Right kidney (tissue), 9 donors: ENCODE measurements around the gene ELL3.
"Not testable (repeated sequence)": the region's sequence is repeated elsewhere in the genome, so short reads cannot be mapped to it uniquely, and the experiment has no call there.

Experiments used
- DNase-seq: peaks from one replicate; pipeline ENCODE4 v3.0.0-alpha.2; 2016
- long read RNA-seq, 8 donors: transcript quantifications; one replicate each; lab custom pipeline, GENCODE V29; 2026

ELL3 gene
- long read RNA-seq, donor 1 = 0 reads
- long read RNA-seq, donor 2, partial matches to known transcripts = 279 of 774 reads
- long read RNA-seq, donor 2, other reads (novel, unspliced or antisense) = 495 of 774 reads
- long read RNA-seq, donor 3 = 0 reads
- long read RNA-seq, donor 4 = 0 reads
- long read RNA-seq, donor 5 = 0 reads
- long read RNA-seq, donor 6 = 0 reads
- long read RNA-seq, donor 7 = 0 reads
- long read RNA-seq, donor 8 = 0 reads

- DNase-seq = no peak
Measured at GRCh38 chr15:43776718-43777266, at the start of gene ELL3. TSS of gene ELL3 (minus strand) at chr15:43776966. CDS start at chr15:43776901, 65 bp downstream.

- DNase-seq = no peak
Measured at GRCh38 chr15:43826029-43826507, 49.3 kb upstream of the ELL3 start.

GRCh38 chr15:43825305-43825704 lies 48.5 kb upstream of the ELL3 start:
- not testable (repeated sequence) for DNase-seq

GRCh38 chr15:43824302-43825246 lies 47.8 kb upstream of the ELL3 start, which contains the start of gene MFAP1:
TSS of gene MFAP1 (minus strand) at chr15:43824690. CDS start at chr15:43824569, 121 bp downstream.
- DNase-seq = peak; percentile 88

GRCh38 chr15:43821505-43821904 lies 44.7 kb upstream of the ELL3 start:
- DNase-seq = no peak

GRCh38 chr15:43815064-43815463 lies 38.3 kb upstream of the ELL3 start:
- not testable (repeated sequence) for DNase-seq

- DNase-seq = no peak
Measured at GRCh38 chr15:43808960-43809678, 32.4 kb upstream of the ELL3 start.

GRCh38 chr15:43808435-43808950 lies 31.7 kb upstream of the ELL3 start:
- DNase-seq = no peak

GRCh38 chr15:43802676-43803075 lies 25.9 kb upstream of the ELL3 start:
- not testable (repeated sequence) for DNase-seq

- peak; percentile 80 for DNase-seq
Measured at GRCh38 chr15:43800286-43801141, 23.7 kb upstream of the ELL3 start, which contains the start of gene HYPK. TSS of gene HYPK (plus strand) at chr15:43800599. CDS start at chr15:43800623, 24 bp downstream.

GRCh38 chr15:43799945-43800285 lies 23.1 kb upstream of the ELL3 start, which contains the start of gene SERINC4:
TSS of gene SERINC4 (minus strand) at chr15:43800220. CDS start at chr15:43799986, 234 bp downstream.
- no peak for DNase-seq

GRCh38 chr15:43799209-43799944 lies 22.6 kb upstream of the ELL3 start:
- peak; percentile 19 for DNase-seq

GRCh38 chr15:43796566-43796965 lies 19.8 kb upstream of the ELL3 start:
- DNase-seq = no peak

GRCh38 chr15:43795997-43796396 lies 19.2 kb upstream of the ELL3 start:
- DNase-seq = no peak

- DNase-seq = no peak
Measured at GRCh38 chr15:43795197-43795596, 18.4 kb upstream of the ELL3 start.

- no peak for DNase-seq
Measured at GRCh38 chr15:43794269-43795037, 17.7 kb upstream of the ELL3 start.

- no peak for DNase-seq
Measured at GRCh38 chr15:43793647-43794046, 16.9 kb upstream of the ELL3 start.

GRCh38 chr15:43792761-43793476 lies 16.2 kb upstream of the ELL3 start:
- DNase-seq = no peak
